Mucosa of rectum (tissue), 2 donors: ENCODE results near the gene GPANK1.

ENCODE experiments used
- H3K27ac ChIP-seq, 2 donors: one replicate each; pipeline ENCODE4 v1.7.0; 2013; ENCODE audit warnings: inconsistent platforms in 2 of 2, low read depth in 2 of 2, low read length in 2 of 2
- H3K27me3 ChIP-seq, 2 donors: one replicate each; pipeline ENCODE4 v1.7.0; 2013; ENCODE audit warnings: low read length in 2 of 2; ENCODE audit not compliant: control insufficient read depth in 2 of 2, insufficient read depth in 2 of 2
- H3K36me3 ChIP-seq, 2 donors: one replicate each; pipeline ENCODE4 v1.7.0; 2013; ENCODE audit warnings: low read length in 2 of 2; ENCODE audit not compliant: control insufficient read depth in 2 of 2, insufficient read depth in 2 of 2
- H3K4me1 ChIP-seq, 2 donors: one replicate each; pipeline ENCODE4 v1.7.0; 2013; ENCODE audit warnings: low read length in 2 of 2, mild to moderate bottlenecking in 1 of 2; ENCODE audit not compliant: control insufficient read depth in 2 of 2, insufficient read depth in 2 of 2
- H3K4me3 ChIP-seq, 2 donors: one replicate each; pipeline ENCODE4 v1.7.0; 2013; ENCODE audit warnings: low read length in 2 of 2
- H3K9ac ChIP-seq, 2 donors: one replicate each; pipeline ENCODE4 v1.7.0; 2013; ENCODE audit warnings: low read length in 2 of 2, low read depth in 1 of 2, mild to moderate bottlenecking in 1 of 2
- H3K9me3 ChIP-seq, 2 donors: one replicate each; pipeline ENCODE4 v1.7.0; 2013; ENCODE audit warnings: low read length in 2 of 2; ENCODE audit not compliant: control insufficient read depth in 2 of 2
- donor health status: healthy.
- donor health status: Normal muscosa, but diverticular disease.

The GPANK1 gene

GRCh38 chr6:31705931-31706330 is 41.1 kb upstream of the GPANK1 start:
- H3K4me1 ChIP-seq: peaks cover 18 to 26% of the 10 kb centered on the region in 2 donors
- peaks cover under 1 to 3% of the 10 kb centered on the region in 2 donors for H3K36me3 ChIP-seq
- H3K9me3 ChIP-seq: no peaks in the 10 kb centered on the region
- no peak overlapping the region for H3K4me3 ChIP-seq
- H3K27me3 ChIP-seq: no peaks in the 10 kb centered on the region
- no peak overlapping the region for H3K9ac ChIP-seq
- H3K27ac ChIP-seq: no peak overlapping the region

DNA sequence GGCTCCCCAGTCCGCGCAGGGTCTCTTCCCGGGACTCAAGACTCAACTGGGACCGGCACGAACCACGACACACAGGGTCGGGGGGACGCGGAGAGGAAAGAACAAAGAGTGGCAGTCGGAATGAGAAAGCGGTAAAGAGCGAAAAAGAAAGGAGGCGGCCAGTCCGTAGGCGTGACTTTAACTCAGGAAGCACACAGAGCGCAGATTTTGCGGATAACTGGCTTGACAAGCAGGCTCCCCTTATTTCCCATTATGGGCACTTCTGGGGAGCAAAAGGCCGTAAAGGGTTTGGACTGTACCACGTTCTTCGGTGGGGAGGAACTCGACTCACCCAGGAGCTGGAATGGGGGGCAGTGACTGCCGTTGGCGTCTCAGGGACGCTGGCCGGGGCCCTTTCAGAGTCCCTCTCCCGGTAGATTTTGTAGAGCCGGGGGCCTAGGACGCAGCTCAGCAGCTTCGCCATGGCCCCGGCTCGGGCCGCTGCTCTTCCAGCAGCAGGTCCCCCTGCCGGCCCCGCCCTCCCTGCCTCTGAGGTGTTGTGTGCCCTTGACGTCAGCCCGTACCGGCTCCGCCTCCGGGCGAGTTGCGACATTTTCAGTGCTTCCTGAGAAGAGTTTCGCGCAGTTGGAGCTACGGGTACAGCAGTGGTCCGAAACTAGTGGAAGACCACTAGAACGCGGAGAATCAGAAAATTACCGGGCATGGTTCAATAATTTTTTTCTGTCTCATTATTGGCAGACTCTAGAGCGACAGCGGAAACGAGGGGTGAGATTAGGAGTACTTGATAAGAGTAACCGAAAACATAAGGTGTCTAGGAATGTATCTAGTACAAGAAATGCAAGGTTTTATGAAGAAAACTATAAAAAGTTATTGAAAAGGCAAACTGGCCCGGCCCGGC is 38.3 kb upstream of the GPANK1 start, which contains the start of gene ABHD16A:
TSS of gene ABHD16A (minus strand) at position 506 of the 898 bp plus-strand sequence. CDS start at position 463, 43 bp downstream.
- H3K36me3 ChIP-seq: peaks cover 7 to 15% of the 10 kb centered on the region in 2 donors
- peak within 1 kb of the TSS; percentile 91 to 96 for H3K4me3 ChIP-seq
- H3K4me1 ChIP-seq: peaks cover 17 to 24% of the 10 kb centered on the region in 2 donors
- H3K9me3 ChIP-seq: no peaks in the 10 kb centered on the region
- peak within 1 kb of the TSS; percentile 100 for H3K9ac ChIP-seq
- H3K27me3 ChIP-seq: no peaks in the 10 kb centered on the region
- peak within 1 kb of the TSS; percentile 99 for H3K27ac ChIP-seq

DNA sequence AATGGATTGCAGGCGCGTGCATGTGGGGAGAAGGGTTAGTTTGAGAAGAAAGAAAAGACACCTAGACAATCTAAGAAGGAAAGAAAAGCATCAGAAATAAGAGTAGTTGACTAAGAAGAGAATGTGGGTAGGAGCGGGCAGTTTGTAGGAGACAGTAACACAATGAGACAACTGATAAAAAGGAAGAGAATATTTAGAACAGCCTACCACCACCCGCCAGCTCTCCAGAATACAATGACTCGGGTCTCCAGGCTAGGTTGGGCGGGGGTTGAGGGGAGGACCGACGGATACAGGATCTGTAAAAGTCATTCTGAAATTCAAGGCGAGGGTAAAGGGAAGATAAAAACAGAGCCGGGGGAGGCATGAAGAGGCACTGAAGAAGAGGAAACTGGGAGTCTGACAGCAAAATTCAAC is 37.6 kb upstream of the GPANK1 start:
- Histone ChIP-seq H3K27me3 (no peaks in the 10 kb centered on the region), H3K4me3 (peak overlapping the region; percentile 91 to 96), H3K36me3 (peaks cover 11 to 19% of the 10 kb centered on the region in 2 donors), H3K4me1 (peaks cover 17 to 24% of the 10 kb centered on the region in 2 donors), H3K27ac (peak overlapping the region; percentile 99), H3K9ac (peak overlapping the region; percentile 100), H3K9me3 (no peaks in the 10 kb centered on the region)

GRCh38 chr6:31701666-31702404 is 37.0 kb upstream of the GPANK1 start:
- no peaks in the 10 kb centered on the region for H3K9me3 ChIP-seq
- H3K27ac ChIP-seq: peak overlapping the region; percentile 99
- no peaks in the 10 kb centered on the region for H3K27me3 ChIP-seq
- H3K4me1 ChIP-seq: peaks cover 17 to 24% of the 10 kb centered on the region in 2 donors
- H3K36me3 ChIP-seq: peaks cover 16 to 19% of the 10 kb centered on the region in 2 donors
- peak overlapping the region; percentile 91 to 96 for H3K4me3 ChIP-seq
- H3K9ac ChIP-seq: peak overlapping the region; percentile 100

- H3K9ac ChIP-seq: peak overlapping the region in 1 of 2 donors; percentile 100
- H3K36me3 ChIP-seq: peaks cover 16 to 23% of the 10 kb centered on the region in 2 donors
- H3K27ac ChIP-seq: no peak overlapping the region
These were observed 36.1 kb upstream of the GPANK1 start for GRCh38 chr6:31700740-31701401.

GRCh38 chr6:31697555-31697954 is 32.8 kb upstream of the GPANK1 start:
- peaks cover 17 to 19% of the 10 kb centered on the region in 2 donors for H3K4me1 ChIP-seq
- H3K9ac ChIP-seq: no peak overlapping the region
- H3K27ac ChIP-seq: no peak overlapping the region

More at GRCh38 chr6:31700740-31701401, 36.1 kb upstream of the GPANK1 start:
- H3K4me3 ChIP-seq: peak overlapping the region in 1 of 2 donors; percentile 20
- H3K27me3 ChIP-seq: no peaks in the 10 kb centered on the region
- peaks cover 17 to 24% of the 10 kb centered on the region in 2 donors for H3K4me1 ChIP-seq
- no peaks in the 10 kb centered on the region for H3K9me3 ChIP-seq

DNA sequence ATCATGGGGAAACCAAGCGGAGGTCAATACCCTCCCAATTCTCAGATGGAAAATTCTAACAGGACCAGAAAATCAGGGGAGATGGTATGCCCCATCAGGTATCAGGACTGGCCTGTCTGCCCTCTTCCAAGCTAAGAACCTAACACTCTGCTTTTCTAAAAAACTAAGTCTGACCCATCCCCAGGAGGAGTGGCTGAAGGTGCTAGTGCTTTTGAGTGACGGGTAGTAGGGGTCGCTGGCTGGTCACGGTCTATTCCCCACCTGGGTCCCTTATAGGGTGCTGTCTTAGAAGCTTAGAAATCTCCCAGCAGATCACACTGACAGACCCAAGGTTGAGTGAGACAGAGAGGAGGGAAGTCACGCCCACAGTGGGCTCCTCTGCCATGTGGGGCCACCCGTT is 28.7 kb upstream of the GPANK1 start:
- H3K27ac ChIP-seq: no peak overlapping the region
- no peaks in the 10 kb centered on the region for H3K9me3 ChIP-seq
- no peak overlapping the region for H3K9ac ChIP-seq
- H3K27me3 ChIP-seq: no peaks in the 10 kb centered on the region
- no peak overlapping the region for H3K4me3 ChIP-seq
- H3K36me3 ChIP-seq: peaks cover 61 to 68% of the 10 kb centered on the region in 2 donors
- H3K4me1 ChIP-seq: peaks cover 8 to 19% of the 10 kb centered on the region in 2 donors

More at GRCh38 chr6:31697555-31697954, 32.8 kb upstream of the GPANK1 start:
- Histone ChIP-seq H3K27me3 (no peaks in the 10 kb centered on the region), H3K9me3 (no peaks in the 10 kb centered on the region), H3K4me3 (no peak overlapping the region), H3K36me3 (peaks cover 37 to 48% of the 10 kb centered on the region in 2 donors)

DNA sequence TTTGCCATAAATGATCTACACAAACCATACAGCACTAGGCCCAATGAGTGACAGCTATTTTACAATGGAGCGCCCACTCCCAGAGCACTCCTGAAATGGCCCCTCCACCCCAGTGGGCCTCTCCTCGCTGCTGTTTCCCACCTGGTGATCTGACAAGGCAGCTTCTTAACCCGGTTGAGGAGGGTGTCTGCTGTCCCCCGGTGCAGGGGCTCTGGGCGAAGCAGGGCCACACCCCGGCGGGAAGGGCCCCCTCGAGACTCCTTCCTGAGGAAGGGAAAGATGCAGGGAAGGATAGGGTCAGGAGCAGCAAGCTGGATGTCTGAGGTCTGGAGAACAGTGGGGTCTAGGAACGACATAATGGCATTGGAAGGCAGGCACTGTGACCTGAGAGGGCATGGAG is 28.1 kb upstream of the GPANK1 start:
- Histone ChIP-seq H3K36me3 (peaks cover 68 to 74% of the 10 kb centered on the region in 2 donors), H3K27ac (no peak overlapping the region), H3K9me3 (no peaks in the 10 kb centered on the region), H3K27me3 (no peaks in the 10 kb centered on the region), H3K4me3 (no peak overlapping the region), H3K4me1 (peaks cover 8 to 19% of the 10 kb centered on the region in 2 donors), H3K9ac (no peak overlapping the region)

- Histone ChIP-seq H3K27me3 (no peaks in the 10 kb centered on the region), H3K36me3 (peaks cover 69 to 75% of the 10 kb centered on the region in 2 donors), H3K9me3 (no peaks in the 10 kb centered on the region), H3K4me3 (no peak overlapping the region), H3K27ac (no peak overlapping the region), H3K9ac (no peak overlapping the region), H3K4me1 (peaks cover 8 to 19% of the 10 kb centered on the region in 2 donors)
These were observed 27.6 kb upstream of the GPANK1 start for GRCh38 chr6:31692353-31692752.
